Uterus (tissue), 2 donors: ENCODE results near the gene SFMBT2.

Experiments used
- POLR2A ChIP-seq, 2 donors: fragments of 450-650 bp; IDR thresholded peaks; one replicate each; pipeline ENCODE4 v1.6.1; 2016; ENCODE audit warnings: antibody characterized with exemption in 2 of 2, mild to moderate bottlenecking in 1 of 2, moderate library complexity in 1 of 2
- TF ChIP-seq, protein P1 (sequence below), 4 experiments: fragments of 200-600 bp in 2 of 4; fragments of 450-650 bp in 2 of 4; sonication (generic) in 2 of 4; IDR thresholded peaks; one replicate each; pipeline ENCODE4 v1.5.1; 2016 to 2019; ENCODE audit warnings: antibody characterized with exemption in 4 of 4, mild to moderate bottlenecking in 2 of 4, moderate library complexity in 1 of 4

DNA sequence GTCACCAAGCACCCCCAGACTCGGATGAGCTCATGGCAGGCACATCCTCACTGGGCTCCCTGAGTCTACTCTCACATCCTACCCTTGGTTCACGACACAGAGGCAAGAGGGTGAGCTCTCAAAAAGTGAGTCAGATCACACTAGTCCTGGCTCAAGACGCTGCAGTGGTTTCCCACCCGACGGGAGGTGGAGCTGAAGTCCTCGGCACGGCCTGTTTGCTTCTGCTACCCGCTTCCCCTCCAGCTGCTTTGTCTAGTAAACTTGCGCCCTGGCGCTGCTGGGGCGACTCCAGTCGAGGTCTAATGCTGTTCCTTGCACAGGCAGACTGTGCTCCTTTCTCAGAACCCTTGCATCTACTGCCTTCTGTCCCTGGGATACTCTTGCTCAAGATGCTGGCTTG is 13.5 kb upstream of the SFMBT2 start:
- no peak for TF ChIP-seq POLR2A (IDR thresholded peaks at IDR 0.05)
- TF ChIP-seq, protein P1, sequence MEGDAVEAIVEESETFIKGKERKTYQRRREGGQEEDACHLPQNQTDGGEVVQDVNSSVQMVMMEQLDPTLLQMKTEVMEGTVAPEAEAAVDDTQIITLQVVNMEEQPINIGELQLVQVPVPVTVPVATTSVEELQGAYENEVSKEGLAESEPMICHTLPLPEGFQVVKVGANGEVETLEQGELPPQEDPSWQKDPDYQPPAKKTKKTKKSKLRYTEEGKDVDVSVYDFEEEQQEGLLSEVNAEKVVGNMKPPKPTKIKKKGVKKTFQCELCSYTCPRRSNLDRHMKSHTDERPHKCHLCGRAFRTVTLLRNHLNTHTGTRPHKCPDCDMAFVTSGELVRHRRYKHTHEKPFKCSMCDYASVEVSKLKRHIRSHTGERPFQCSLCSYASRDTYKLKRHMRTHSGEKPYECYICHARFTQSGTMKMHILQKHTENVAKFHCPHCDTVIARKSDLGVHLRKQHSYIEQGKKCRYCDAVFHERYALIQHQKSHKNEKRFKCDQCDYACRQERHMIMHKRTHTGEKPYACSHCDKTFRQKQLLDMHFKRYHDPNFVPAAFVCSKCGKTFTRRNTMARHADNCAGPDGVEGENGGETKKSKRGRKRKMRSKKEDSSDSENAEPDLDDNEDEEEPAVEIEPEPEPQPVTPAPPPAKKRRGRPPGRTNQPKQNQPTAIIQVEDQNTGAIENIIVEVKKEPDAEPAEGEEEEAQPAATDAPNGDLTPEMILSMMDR (IDR thresholded peaks at IDR 0.05): no peak
